Ishikawa (cell line): ENCODE data around the gene BCKDK.

Experiments
- CEBPB ChIP-seq: IDR thresholded peaks from 2 replicates; pipeline ENCODE4 v1.6.1; 2012
- CREB1 ChIP-seq: IDR thresholded peaks from 2 replicates; pipeline ENCODE4 v1.6.1; 2012; ENCODE audit warnings: low read depth
- EGR1 ChIP-seq: IDR thresholded peaks from 2 replicates; pipeline ENCODE4 v1.6.1; 2012
- EP300 ChIP-seq: IDR thresholded peaks from 2 replicates; pipeline ENCODE4 v1.6.1; 2012; ENCODE audit warnings: borderline replicate concordance
- FOXM1 ChIP-seq: IDR thresholded peaks from 2 replicates; pipeline ENCODE4 v1.6.1; 2012; ENCODE audit warnings: low read depth, borderline replicate concordance
- MAX ChIP-seq: IDR thresholded peaks from 2 replicates; pipeline ENCODE4 v1.6.1; 2012
- RAD21 ChIP-seq: IDR thresholded peaks from 2 replicates; pipeline ENCODE4 v1.6.1; 2012; ENCODE audit warnings: low read depth
- REST ChIP-seq: IDR thresholded peaks from 2 replicates; pipeline ENCODE4 v1.6.1; 2012; ENCODE audit warnings: low read depth, mild to moderate bottlenecking
- TAF1 ChIP-seq: IDR thresholded peaks from 2 replicates; pipeline ENCODE4 v1.6.1; 2012; ENCODE audit warnings: low read depth, mild to moderate bottlenecking
- TEAD4 ChIP-seq: IDR thresholded peaks from 2 replicates; pipeline ENCODE4 v1.6.1; 2012
- USF1 ChIP-seq: IDR thresholded peaks from 2 replicates; pipeline ENCODE4 v1.6.1; 2012
- ZBTB7A ChIP-seq: IDR thresholded peaks from 2 replicates; pipeline ENCODE4 v1.6.1; 2012; ENCODE audit warnings: low read depth

- TF ChIP-seq TAF1: peak; percentile 72; the same call in 1 of the 2 replicates
- peak; percentile 75 for TF ChIP-seq MAX
- peak; percentile 28; the same call in 1 of the 2 replicates for TF ChIP-seq TEAD4
- TF ChIP-seq CEBPB: no peak
- peak; percentile 15; the same call in 1 of the 2 replicates for TF ChIP-seq REST
- TF ChIP-seq EP300: no peak
- TF ChIP-seq EGR1: peak; percentile 40
- peak; percentile 93 for TF ChIP-seq CREB1
- TF ChIP-seq USF1: no peak
- no peak for TF ChIP-seq RAD21
- no peak for TF ChIP-seq ZBTB7A
- no peak for TF ChIP-seq FOXM1
Observed at GRCh38 chr16:31117384-31118222, 9.4 kb downstream of the BCKDK start, which contains the start of gene KAT8.
